HepG2 (cell line): ENCODE results near the gene CAB39. TPM values are rescaled to one million over a fixed set of nuclear protein-coding genes. Genes with fewer than 3 reads are reported as not detected.
A peak's percentile ranks its signal among the peaks of the same experiment; 100 is the strongest.

ENCODE experiments used
- GATA4 ChIP-seq: sonication (generic); IDR thresholded peaks from 2 replicates; pipeline ENCODE4 v1.6.1; 2016; ENCODE audit warnings: antibody characterized with exemption, low read depth, borderline replicate concordance
- HIVEP1 ChIP-seq: sonication (generic); formaldehyde crosslinking; IDR thresholded peaks from 2 replicates; pipeline ENCODE4 v1.4.0; 2020; ENCODE audit warnings: mild to moderate bottlenecking, missing genetic modification reagents
- MAFK ChIP-seq, 2 experiments: IDR thresholded peaks in 1 of 2; conservative IDR thresholded peaks in 1 of 2; 2 replicates each; pipeline ENCODE4 v1.6.1; 2011; ENCODE audit warnings: improper control_type of control experiment in 2 of 2, low read length in 2 of 2
- NCOA1 ChIP-seq: sonication (generic); formaldehyde crosslinking; IDR thresholded peaks from 2 replicates; pipeline ENCODE4 v1.9.0; 2021; ENCODE audit warnings: missing genetic modification reagents
- REPIN1 ChIP-seq: sonication (generic); formaldehyde crosslinking; IDR thresholded peaks from 2 replicates; pipeline ENCODE4 v1.8.0; 2022; ENCODE audit warnings: missing genetic modification reagents, low read depth, mild to moderate bottlenecking, borderline replicate concordance
- SNAI1 ChIP-seq: sonication (generic); formaldehyde crosslinking; IDR thresholded peaks from 2 replicates; pipeline ENCODE4 v1.5.0; 2020; ENCODE audit warnings: mild to moderate bottlenecking, missing genetic modification reagents, borderline replicate concordance
- ZMYM2 ChIP-seq: sonication (generic); formaldehyde crosslinking; IDR thresholded peaks from 2 replicates; pipeline ENCODE4 v1.8.0; 2022; ENCODE audit warnings: mild to moderate bottlenecking, missing genetic modification reagents
- ZNF768 ChIP-seq: sonication (generic); formaldehyde crosslinking; IDR thresholded peaks from 2 replicates; pipeline ENCODE4 v1.4.0; 2020; ENCODE audit warnings: missing genetic modification reagents
- polyA plus RNA-seq, 8 experiments: library from polyadenylated mRNA; depleted of rRNA in 3 of 8; stranded (reverse) in 7 of 8; unstranded in 1 of 8; fragments of >200 nt; fragmentation: Illumina TruSeq in 4 of 8; extraction: Trizol in 4 of 8; gene quantifications; 2 replicates each; pipeline versions ENCODE4 v1.2.1 to v1.2.3, GENCODE V29; 2011 to 2016; ENCODE audit warnings: low read depth in 4 of 8, missing spikeins in 1 of 8, mixed read lengths in 1 of 8; ENCODE audit not compliant: insufficient read depth in 1 of 8
- total RNA-seq, 5 experiments: library from RNA; depleted of rRNA; stranded (reverse); fragments of >200 nt; fragmentation: Illumina TruSeq; extraction: Trizol; gene quantifications; 2 replicates each; pipeline ENCODE4 v1.2.3, GENCODE V29; 2016; ENCODE audit warnings: low read depth in 1 of 5
- TF ChIP-seq, protein P1 (sequence below): sonication (generic); formaldehyde crosslinking; IDR thresholded peaks from 2 replicates; pipeline ENCODE4 v1.4.0; 2020; ENCODE audit warnings: missing genetic modification reagents, mild to moderate bottlenecking, borderline replicate concordance
- TF ChIP-seq, protein P2 (sequence below): sonication (generic); formaldehyde crosslinking; IDR thresholded peaks from 2 replicates; pipeline ENCODE4 v1.4.0; 2020; ENCODE audit warnings: missing genetic modification reagents
- TF ChIP-seq, protein P3 (sequence below): IDR thresholded peaks from 2 replicates; pipeline ENCODE4 v1.6.1; 2016; ENCODE audit warnings: low read depth, missing genetic modification reagents, missing compliant biosample characterization
- TF ChIP-seq, protein P4 (sequence below): sonication (generic); formaldehyde crosslinking; IDR thresholded peaks from 2 replicates; pipeline ENCODE4 v1.4.0; 2020; ENCODE audit warnings: missing genetic modification reagents
- TF ChIP-seq, protein P5 (sequence below): sonication (generic); formaldehyde crosslinking; conservative IDR thresholded peaks from 2 replicates; pipeline ENCODE4 v1.8.0; 2022; ENCODE audit warnings: low read depth, missing genetic modification reagents

The CAB39 gene
- total and polyA plus RNA-seq, 2 of the 13 experiments (the other 11 are each of a cell fraction or from before 2014, with no cell fraction given) = 19.3 to 45.3 TPM

DNA sequence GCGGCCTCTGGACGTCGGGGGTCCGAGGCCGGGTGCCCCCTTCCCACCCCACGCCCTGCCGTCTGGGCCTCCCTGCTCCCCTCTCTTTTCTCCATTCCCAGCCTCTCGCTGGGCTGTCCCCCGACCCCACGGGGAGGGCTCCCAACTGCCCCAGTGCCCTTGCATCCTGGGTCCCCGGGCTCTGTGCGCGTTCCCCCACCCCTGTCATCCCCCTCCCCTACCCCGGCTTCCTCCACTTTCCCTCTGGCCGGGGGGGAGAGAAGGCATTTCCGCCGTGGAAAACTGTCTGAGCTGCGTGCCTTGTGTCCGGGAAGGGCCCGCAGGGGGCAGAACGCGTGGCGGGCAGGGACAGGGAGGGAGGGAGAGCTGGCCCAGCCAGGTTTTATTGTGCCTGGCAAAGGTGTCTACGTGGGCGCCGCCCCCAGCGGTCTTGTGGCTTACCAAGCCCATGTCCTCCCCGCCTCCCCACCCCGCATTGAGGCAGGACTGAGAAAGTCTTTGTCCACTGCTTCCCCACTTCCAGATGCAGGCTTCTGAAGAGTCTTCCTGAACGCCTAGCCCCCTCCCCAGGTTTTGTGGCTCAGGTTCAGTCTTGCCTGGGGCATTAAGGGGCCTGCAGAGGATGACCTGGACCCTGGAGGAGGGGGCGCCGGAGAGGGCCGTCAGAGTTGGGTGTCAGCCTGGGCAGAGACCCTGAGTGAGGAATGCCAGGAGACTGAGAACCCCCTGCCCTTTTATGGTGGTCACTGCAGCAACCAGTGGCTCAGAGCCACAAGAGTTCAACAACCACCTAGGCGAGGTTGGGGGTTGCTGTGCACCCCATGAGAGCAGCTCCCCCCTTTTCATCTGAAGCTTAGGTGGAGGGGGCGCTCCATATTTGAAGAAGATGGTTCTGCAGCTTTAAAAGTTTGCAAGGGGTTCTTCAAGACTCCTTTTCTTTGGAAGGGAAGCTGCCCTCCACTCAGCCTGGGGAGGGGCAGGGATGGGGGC is 153.4 kb downstream of the CAB39 start (continued):
- TF ChIP-seq, protein P1, sequence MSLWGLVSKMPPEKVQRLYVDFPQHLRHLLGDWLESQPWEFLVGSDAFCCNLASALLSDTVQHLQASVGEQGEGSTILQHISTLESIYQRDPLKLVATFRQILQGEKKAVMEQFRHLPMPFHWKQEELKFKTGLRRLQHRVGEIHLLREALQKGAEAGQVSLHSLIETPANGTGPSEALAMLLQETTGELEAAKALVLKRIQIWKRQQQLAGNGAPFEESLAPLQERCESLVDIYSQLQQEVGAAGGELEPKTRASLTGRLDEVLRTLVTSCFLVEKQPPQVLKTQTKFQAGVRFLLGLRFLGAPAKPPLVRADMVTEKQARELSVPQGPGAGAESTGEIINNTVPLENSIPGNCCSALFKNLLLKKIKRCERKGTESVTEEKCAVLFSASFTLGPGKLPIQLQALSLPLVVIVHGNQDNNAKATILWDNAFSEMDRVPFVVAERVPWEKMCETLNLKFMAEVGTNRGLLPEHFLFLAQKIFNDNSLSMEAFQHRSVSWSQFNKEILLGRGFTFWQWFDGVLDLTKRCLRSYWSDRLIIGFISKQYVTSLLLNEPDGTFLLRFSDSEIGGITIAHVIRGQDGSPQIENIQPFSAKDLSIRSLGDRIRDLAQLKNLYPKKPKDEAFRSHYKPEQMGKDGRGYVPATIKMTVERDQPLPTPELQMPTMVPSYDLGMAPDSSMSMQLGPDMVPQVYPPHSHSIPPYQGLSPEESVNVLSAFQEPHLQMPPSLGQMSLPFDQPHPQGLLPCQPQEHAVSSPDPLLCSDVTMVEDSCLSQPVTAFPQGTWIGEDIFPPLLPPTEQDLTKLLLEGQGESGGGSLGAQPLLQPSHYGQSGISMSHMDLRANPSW (CRISPR knock-in tag) = no peak
- TF ChIP-seq REPIN1 (CRISPR knock-in tag) (peak; percentile 37; the same call in 1 of the 2 replicates), ZMYM2 (peak; percentile 5; the same call in 1 of the 2 replicates), GATA4 (no peak), NCOA1 (CRISPR knock-in tag) (no peak), SNAI1 (CRISPR knock-in tag) (no peak), HIVEP1 (peak; percentile 35; the same call in 1 of the 2 replicates), MAFK (conservative IDR thresholded peaks at IDR 0.05 in 1 of 2, IDR thresholded peaks at IDR 0.05 in 1 of 2; ENCODE audit: low read length in 2 of 2) (no peak), ZNF768 (CRISPR knock-in tag) (0 out of 2 replicates have a peak, but pooled peaks have one; percentile 13)
- TF ChIP-seq, protein P2, sequence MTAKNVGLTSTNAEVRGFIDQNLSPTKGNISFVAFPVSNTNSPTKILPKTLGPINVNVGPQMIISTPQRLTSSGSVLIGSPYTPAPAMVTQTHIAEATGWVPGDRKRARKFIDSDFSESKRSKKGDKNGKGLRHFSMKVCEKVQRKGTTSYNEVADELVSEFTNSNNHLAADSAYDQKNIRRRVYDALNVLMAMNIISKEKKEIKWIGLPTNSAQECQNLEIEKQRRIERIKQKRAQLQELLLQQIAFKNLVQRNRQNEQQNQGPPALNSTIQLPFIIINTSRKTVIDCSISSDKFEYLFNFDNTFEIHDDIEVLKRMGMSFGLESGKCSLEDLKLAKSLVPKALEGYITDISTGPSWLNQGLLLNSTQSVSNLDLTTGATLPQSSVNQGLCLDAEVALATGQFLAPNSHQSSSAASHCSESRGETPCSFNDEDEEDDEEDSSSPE (CRISPR knock-in tag) = no peak
- TF ChIP-seq, protein P3, sequence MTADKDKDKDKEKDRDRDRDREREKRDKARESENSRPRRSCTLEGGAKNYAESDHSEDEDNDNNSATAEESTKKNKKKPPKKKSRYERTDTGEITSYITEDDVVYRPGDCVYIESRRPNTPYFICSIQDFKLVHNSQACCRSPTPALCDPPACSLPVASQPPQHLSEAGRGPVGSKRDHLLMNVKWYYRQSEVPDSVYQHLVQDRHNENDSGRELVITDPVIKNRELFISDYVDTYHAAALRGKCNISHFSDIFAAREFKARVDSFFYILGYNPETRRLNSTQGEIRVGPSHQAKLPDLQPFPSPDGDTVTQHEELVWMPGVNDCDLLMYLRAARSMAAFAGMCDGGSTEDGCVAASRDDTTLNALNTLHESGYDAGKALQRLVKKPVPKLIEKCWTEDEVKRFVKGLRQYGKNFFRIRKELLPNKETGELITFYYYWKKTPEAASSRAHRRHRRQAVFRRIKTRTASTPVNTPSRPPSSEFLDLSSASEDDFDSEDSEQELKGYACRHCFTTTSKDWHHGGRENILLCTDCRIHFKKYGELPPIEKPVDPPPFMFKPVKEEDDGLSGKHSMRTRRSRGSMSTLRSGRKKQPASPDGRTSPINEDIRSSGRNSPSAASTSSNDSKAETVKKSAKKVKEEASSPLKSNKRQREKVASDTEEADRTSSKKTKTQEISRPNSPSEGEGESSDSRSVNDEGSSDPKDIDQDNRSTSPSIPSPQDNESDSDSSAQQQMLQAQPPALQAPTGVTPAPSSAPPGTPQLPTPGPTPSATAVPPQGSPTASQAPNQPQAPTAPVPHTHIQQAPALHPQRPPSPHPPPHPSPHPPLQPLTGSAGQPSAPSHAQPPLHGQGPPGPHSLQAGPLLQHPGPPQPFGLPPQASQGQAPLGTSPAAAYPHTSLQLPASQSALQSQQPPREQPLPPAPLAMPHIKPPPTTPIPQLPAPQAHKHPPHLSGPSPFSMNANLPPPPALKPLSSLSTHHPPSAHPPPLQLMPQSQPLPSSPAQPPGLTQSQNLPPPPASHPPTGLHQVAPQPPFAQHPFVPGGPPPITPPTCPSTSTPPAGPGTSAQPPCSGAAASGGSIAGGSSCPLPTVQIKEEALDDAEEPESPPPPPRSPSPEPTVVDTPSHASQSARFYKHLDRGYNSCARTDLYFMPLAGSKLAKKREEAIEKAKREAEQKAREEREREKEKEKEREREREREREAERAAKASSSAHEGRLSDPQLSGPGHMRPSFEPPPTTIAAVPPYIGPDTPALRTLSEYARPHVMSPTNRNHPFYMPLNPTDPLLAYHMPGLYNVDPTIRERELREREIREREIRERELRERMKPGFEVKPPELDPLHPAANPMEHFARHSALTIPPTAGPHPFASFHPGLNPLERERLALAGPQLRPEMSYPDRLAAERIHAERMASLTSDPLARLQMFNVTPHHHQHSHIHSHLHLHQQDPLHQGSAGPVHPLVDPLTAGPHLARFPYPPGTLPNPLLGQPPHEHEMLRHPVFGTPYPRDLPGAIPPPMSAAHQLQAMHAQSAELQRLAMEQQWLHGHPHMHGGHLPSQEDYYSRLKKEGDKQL = no peak
- TF ChIP-seq, protein P4, sequence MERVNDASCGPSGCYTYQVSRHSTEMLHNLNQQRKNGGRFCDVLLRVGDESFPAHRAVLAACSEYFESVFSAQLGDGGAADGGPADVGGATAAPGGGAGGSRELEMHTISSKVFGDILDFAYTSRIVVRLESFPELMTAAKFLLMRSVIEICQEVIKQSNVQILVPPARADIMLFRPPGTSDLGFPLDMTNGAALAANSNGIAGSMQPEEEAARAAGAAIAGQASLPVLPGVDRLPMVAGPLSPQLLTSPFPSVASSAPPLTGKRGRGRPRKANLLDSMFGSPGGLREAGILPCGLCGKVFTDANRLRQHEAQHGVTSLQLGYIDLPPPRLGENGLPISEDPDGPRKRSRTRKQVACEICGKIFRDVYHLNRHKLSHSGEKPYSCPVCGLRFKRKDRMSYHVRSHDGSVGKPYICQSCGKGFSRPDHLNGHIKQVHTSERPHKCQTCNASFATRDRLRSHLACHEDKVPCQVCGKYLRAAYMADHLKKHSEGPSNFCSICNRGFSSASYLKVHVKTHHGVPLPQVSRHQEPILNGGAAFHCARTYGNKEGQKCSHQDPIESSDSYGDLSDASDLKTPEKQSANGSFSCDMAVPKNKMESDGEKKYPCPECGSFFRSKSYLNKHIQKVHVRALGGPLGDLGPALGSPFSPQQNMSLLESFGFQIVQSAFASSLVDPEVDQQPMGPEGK (CRISPR knock-in tag) = peak; percentile 72; the same call in 1 of the 2 replicates
- TF ChIP-seq, protein P5, sequence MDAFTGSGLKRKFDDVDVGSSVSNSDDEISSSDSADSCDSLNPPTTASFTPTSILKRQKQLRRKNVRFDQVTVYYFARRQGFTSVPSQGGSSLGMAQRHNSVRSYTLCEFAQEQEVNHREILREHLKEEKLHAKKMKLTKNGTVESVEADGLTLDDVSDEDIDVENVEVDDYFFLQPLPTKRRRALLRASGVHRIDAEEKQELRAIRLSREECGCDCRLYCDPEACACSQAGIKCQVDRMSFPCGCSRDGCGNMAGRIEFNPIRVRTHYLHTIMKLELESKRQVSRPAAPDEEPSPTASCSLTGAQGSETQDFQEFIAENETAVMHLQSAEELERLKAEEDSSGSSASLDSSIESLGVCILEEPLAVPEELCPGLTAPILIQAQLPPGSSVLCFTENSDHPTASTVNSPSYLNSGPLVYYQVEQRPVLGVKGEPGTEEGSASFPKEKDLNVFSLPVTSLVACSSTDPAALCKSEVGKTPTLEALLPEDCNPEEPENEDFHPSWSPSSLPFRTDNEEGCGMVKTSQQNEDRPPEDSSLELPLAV (CRISPR knock-in tag) = no peak
